ENCODE results near the gene PTPRM.

PTPRM gene

DNA sequence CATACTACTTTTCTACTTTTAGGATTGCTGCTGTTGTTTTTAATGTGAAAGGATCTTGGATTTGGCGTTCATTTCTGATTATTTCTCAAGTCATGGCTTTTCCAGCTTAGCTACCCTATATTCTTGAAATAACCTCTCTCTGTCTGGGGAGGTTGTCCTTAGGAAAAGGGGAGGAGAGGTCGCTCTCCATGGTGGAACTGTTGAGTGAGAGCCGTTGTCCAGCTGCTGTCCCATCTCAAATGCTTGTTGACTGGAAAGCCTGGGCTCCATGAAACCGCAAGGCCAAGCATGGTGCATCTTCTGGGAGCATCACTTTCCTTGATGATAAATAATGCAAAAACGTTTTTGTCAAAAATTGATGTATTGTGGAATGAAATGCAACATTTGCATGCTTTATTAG is 563.0 kb downstream of the PTPRM start:
- H4K20me1 ChIP-seq (ENCODE audit: insufficient read depth) = no peaks in the 10 kb centered on the region
- no peak overlapping the region for H2AFZ ChIP-seq (ENCODE audit: low read depth)
- no peak overlapping the region for H3K4me3 ChIP-seq (IDR thresholded peaks at IDR 0.05; ENCODE audit: insufficient read depth, low read depth, low read length)
- H3K36me3 ChIP-seq (ENCODE audit: insufficient read depth) = no peaks in the 10 kb centered on the region
- no peaks in the 10 kb centered on the region for H3K79me2 ChIP-seq (ENCODE audit: insufficient read depth, low read depth)
- no peak overlapping the region for H3K27ac ChIP-seq
- H3K27me3 ChIP-seq (ENCODE audit: insufficient read depth, low read depth) = no peaks in the 10 kb centered on the region
- H3K4me2 ChIP-seq = no peak overlapping the region
- TF ChIP-seq, protein P1, sequence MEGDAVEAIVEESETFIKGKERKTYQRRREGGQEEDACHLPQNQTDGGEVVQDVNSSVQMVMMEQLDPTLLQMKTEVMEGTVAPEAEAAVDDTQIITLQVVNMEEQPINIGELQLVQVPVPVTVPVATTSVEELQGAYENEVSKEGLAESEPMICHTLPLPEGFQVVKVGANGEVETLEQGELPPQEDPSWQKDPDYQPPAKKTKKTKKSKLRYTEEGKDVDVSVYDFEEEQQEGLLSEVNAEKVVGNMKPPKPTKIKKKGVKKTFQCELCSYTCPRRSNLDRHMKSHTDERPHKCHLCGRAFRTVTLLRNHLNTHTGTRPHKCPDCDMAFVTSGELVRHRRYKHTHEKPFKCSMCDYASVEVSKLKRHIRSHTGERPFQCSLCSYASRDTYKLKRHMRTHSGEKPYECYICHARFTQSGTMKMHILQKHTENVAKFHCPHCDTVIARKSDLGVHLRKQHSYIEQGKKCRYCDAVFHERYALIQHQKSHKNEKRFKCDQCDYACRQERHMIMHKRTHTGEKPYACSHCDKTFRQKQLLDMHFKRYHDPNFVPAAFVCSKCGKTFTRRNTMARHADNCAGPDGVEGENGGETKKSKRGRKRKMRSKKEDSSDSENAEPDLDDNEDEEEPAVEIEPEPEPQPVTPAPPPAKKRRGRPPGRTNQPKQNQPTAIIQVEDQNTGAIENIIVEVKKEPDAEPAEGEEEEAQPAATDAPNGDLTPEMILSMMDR (conservative IDR thresholded peaks at IDR 0.05; ENCODE audit: low read depth, low read length) = no peak
- no peak overlapping the region for H3K9ac ChIP-seq
- no peaks in the 10 kb centered on the region for H3K4me1 ChIP-seq (ENCODE audit: low read depth, poor library complexity, severe bottlenecking)

DNA sequence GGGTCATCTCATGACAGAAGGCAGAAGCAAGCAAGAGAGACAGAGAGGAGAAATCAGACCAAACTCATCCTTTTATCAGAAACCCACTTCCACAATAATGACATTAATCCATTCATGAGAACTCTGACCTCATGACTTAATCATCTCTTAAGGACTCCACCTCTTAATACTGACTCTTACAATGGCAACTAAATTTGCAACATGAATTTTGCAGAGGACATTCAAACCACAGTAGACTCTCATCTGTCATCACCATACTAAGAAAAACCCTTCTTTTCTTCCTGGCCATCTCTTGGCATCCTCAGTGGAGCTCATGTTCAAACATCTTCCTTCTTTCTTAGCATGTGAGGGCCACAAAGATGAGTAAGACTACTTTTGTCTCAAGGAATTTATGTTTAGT is 565.9 kb downstream of the PTPRM start:
- H2AFZ ChIP-seq (ENCODE audit: low read depth) = no peak overlapping the region
- H3K36me3 ChIP-seq (ENCODE audit: insufficient read depth) = no peaks in the 10 kb centered on the region
- no peak overlapping the region for H3K4me3 ChIP-seq (IDR thresholded peaks at IDR 0.05; ENCODE audit: insufficient read depth, low read depth, low read length)
- TF ChIP-seq, protein P1 (conservative IDR thresholded peaks at IDR 0.05; ENCODE audit: low read depth, low read length) = no peak
- no peaks in the 10 kb centered on the region for H3K27me3 ChIP-seq (ENCODE audit: insufficient read depth, low read depth)
- H3K79me2 ChIP-seq (ENCODE audit: insufficient read depth, low read depth) = no peaks in the 10 kb centered on the region
- no peak overlapping the region for H3K4me2 ChIP-seq
- H4K20me1 ChIP-seq (ENCODE audit: insufficient read depth) = no peaks in the 10 kb centered on the region
- H3K27ac ChIP-seq = no peak overlapping the region
- peaks cover 10% of the 10 kb centered on the region for H3K4me1 ChIP-seq (ENCODE audit: low read depth, poor library complexity, severe bottlenecking)
- H3K9ac ChIP-seq = no peak overlapping the region

DNA sequence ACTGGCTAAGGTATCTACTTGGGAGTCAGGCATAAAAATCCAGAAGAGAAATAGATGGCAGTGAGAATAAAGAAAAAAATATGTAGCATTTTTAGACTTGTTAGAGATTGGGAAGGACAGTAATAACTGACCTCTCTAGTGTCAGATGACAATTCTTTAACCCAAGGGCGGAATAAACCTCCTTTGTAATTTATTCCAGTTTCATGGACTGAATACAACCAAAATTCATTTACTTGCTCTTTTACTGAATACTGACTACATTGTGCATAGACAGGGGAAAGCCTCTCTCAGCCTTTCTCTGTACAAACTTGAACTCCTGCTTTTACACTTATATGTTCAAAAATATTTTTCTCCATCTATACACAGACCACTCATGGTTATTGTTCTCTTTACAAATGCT is 566.8 kb downstream of the PTPRM start:
- no peak overlapping the region for H3K4me2 ChIP-seq
- TF ChIP-seq, protein P1 (conservative IDR thresholded peaks at IDR 0.05; ENCODE audit: low read depth, low read length) = no peak
- H3K27me3 ChIP-seq (ENCODE audit: insufficient read depth, low read depth) = no peaks in the 10 kb centered on the region
- no peaks in the 10 kb centered on the region for H3K79me2 ChIP-seq (ENCODE audit: insufficient read depth, low read depth)
- H3K4me3 ChIP-seq (IDR thresholded peaks at IDR 0.05; ENCODE audit: insufficient read depth, low read depth, low read length) = no peak overlapping the region
- no peaks in the 10 kb centered on the region for H4K20me1 ChIP-seq (ENCODE audit: insufficient read depth)
- no peak overlapping the region for H3K9ac ChIP-seq
- no peak overlapping the region for H3K27ac ChIP-seq
- H2AFZ ChIP-seq (ENCODE audit: low read depth) = no peak overlapping the region
- H3K36me3 ChIP-seq (ENCODE audit: insufficient read depth) = no peaks in the 10 kb centered on the region
- H3K4me1 ChIP-seq (ENCODE audit: low read depth, poor library complexity, severe bottlenecking) = peaks cover 10% of the 10 kb centered on the region

DNA sequence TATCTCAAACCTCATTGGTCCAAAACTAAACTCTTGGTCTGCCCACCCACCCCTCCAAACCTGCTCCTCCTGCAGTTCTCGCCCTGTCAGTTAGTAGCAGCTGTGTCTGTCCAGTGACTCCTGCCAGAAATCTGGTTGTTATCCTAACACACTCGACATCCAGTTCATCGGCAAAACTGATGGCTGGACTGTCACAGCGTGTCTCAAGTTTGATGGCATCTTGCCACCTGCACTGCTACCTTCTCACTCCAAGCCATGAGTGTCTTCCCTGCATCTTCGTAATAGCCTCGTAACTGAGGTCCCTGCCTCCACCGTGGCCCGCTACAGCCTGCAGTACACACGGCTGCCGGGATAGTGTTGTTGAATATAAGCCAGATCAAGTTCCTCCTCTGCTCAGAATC is 572.0 kb downstream of the PTPRM start:
- H3K4me3 ChIP-seq (IDR thresholded peaks at IDR 0.05; ENCODE audit: insufficient read depth, low read depth, low read length) = no peak overlapping the region
- TF ChIP-seq, protein P1 (conservative IDR thresholded peaks at IDR 0.05; ENCODE audit: low read depth, low read length) = no peak
- H3K36me3 ChIP-seq (ENCODE audit: insufficient read depth) = no peaks in the 10 kb centered on the region
- H3K9ac ChIP-seq = no peak overlapping the region
- H3K27me3 ChIP-seq (ENCODE audit: insufficient read depth, low read depth) = no peaks in the 10 kb centered on the region
- no peak overlapping the region for H3K27ac ChIP-seq
- no peak overlapping the region for H2AFZ ChIP-seq (ENCODE audit: low read depth)
- H3K79me2 ChIP-seq (ENCODE audit: insufficient read depth, low read depth) = no peaks in the 10 kb centered on the region
- H3K4me2 ChIP-seq = no peak overlapping the region
- H4K20me1 ChIP-seq (ENCODE audit: insufficient read depth) = no peaks in the 10 kb centered on the region
- H3K4me1 ChIP-seq (ENCODE audit: low read depth, poor library complexity, severe bottlenecking) = peaks cover 10% of the 10 kb centered on the region

Measured in KMS-11 (cell line).